ENCODE results near the gene MIA3.
"Not testable (repeated sequence)": the region's sequence is repeated elsewhere in the genome, so short reads cannot be mapped to it uniquely, and the experiment has no call there.

MIA3 gene

GRCh38 chr1:222618001-222618879 lies at the start of gene MIA3:
Gene MIA3, plus strand, starts transcription at chr1:222618097. Its CDS starts 14 bp downstream, at chr1:222618111.
- peak; percentile 24 for DNase-seq (ENCODE audit: low read depth)

GRCh38 chr1:222570837-222571236 lies 47.1 kb upstream of the MIA3 start:
- DNase-seq (ENCODE audit: low read depth): no peak

GRCh38 chr1:222579316-222579715 lies 38.6 kb upstream of the MIA3 start:
- no peak for DNase-seq (ENCODE audit: low read depth)

GRCh38 chr1:222582099-222582774 lies 35.7 kb upstream of the MIA3 start:
- DNase-seq (ENCODE audit: low read depth): no peak

GRCh38 chr1:222583079-222583478 lies 34.8 kb upstream of the MIA3 start:
- DNase-seq (ENCODE audit: low read depth): no peak

- DNase-seq (ENCODE audit: low read depth): no peak
Measured at GRCh38 chr1:222586842-222587241, 31.1 kb upstream of the MIA3 start.

GRCh38 chr1:222588135-222588534 lies 29.8 kb upstream of the MIA3 start:
- no peak for DNase-seq (ENCODE audit: low read depth)

GRCh38 chr1:222589462-222590302 lies 28.2 kb upstream of the MIA3 start, which contains the start of gene TAF1A:
Gene TAF1A, minus strand, starts transcription at chr1:222589933.
- peak; percentile 76 for DNase-seq (ENCODE audit: low read depth)

GRCh38 chr1:222592171-222592570 lies 25.7 kb upstream of the MIA3 start:
- DNase-seq (ENCODE audit: low read depth): no peak

GRCh38 chr1:222594789-222595188 lies 23.1 kb upstream of the MIA3 start:
- no peak for DNase-seq (ENCODE audit: low read depth)

- DNase-seq (ENCODE audit: low read depth): no peak
Measured at GRCh38 chr1:222596696-222597095, 21.2 kb upstream of the MIA3 start.

- no peak for DNase-seq (ENCODE audit: low read depth)
Measured at GRCh38 chr1:222600281-222600680, 17.6 kb upstream of the MIA3 start.

- DNase-seq (ENCODE audit: low read depth): no peak
Measured at GRCh38 chr1:222601257-222601656, 16.6 kb upstream of the MIA3 start.

GRCh38 chr1:222606757-222607156 lies 11.1 kb upstream of the MIA3 start:
- DNase-seq (ENCODE audit: low read depth): no peak

GRCh38 chr1:222609111-222609510 lies 8.8 kb upstream of the MIA3 start:
- DNase-seq (ENCODE audit: low read depth): not testable (repeated sequence)

- no peak for DNase-seq (ENCODE audit: low read depth)
Measured at GRCh38 chr1:222610728-222611127, 7.2 kb upstream of the MIA3 start.

GRCh38 chr1:222613627-222614026 lies 4.3 kb upstream of the MIA3 start:
- DNase-seq (ENCODE audit: low read depth): no peak

- peak; percentile 96 for DNase-seq (ENCODE audit: low read depth)
Measured at GRCh38 chr1:222616525-222616924, 1.4 kb upstream of the MIA3 start.

GRCh38 chr1:222617367-222617951 lies 438 bp upstream of the MIA3 start:
- DNase-seq (ENCODE audit: low read depth): peak; percentile 98

- DNase-seq (ENCODE audit: low read depth): peak; percentile 27
Measured at GRCh38 chr1:222618880-222619596, 1.1 kb downstream of the MIA3 start.

- DNase-seq (ENCODE audit: low read depth): no peak
Measured at GRCh38 chr1:222620566-222620965, 2.7 kb downstream of the MIA3 start.
